HG03108 (cell line): Measurements from ENCODE around the gene ARMC2.

ENCODE experiments used
- ATAC-seq: cut with Tn5 transposase; IDR thresholded peaks from one replicate; pipeline ENCODE4 v1.9.1; 2021; ENCODE audit warnings: moderate library complexity; ENCODE audit not compliant: unreplicated experiment

ARMC2 gene

GRCh38 chr6:109009962-109010704 is 161.9 kb downstream of the ARMC2 start:
- ATAC-seq = no peak

- no peak for ATAC-seq
These were observed 162.5 kb downstream of the ARMC2 start for GRCh38 chr6:109010705-109011102.

GRCh38 chr6:109013656-109014305 is 165.6 kb downstream of the ARMC2 start:
- no peak for ATAC-seq

GRCh38 chr6:109014606-109015005 is 166.4 kb downstream of the ARMC2 start:
- no peak for ATAC-seq

GRCh38 chr6:109015176-109015575 is 167.0 kb downstream of the ARMC2 start:
- ATAC-seq = no peak

GRCh38 chr6:109019911-109020310 is 171.7 kb downstream of the ARMC2 start:
- no peak for ATAC-seq

GRCh38 chr6:109021870-109022269 is 173.6 kb downstream of the ARMC2 start:
- no peak for ATAC-seq

GRCh38 chr6:109023356-109023925 is 175.2 kb downstream of the ARMC2 start:
- no peak for ATAC-seq
